Stimulated activated CD8-positive, alpha-beta memory T cell treated with anti-CD3 and anti-CD28 coated beads, Interleukin-12 subunit alpha, Interleukin-12 subunit beta, amount 100 ng/mL, for 24 hours (primary cell): Measurements from ENCODE around the gene DRD4.

Experiments used
- DNase-seq: peaks from one replicate; pipeline ENCODE4 v3.0.0-alpha.2; 2020; ENCODE audit errors: extremely low read depth

The DRD4 gene

DNA sequence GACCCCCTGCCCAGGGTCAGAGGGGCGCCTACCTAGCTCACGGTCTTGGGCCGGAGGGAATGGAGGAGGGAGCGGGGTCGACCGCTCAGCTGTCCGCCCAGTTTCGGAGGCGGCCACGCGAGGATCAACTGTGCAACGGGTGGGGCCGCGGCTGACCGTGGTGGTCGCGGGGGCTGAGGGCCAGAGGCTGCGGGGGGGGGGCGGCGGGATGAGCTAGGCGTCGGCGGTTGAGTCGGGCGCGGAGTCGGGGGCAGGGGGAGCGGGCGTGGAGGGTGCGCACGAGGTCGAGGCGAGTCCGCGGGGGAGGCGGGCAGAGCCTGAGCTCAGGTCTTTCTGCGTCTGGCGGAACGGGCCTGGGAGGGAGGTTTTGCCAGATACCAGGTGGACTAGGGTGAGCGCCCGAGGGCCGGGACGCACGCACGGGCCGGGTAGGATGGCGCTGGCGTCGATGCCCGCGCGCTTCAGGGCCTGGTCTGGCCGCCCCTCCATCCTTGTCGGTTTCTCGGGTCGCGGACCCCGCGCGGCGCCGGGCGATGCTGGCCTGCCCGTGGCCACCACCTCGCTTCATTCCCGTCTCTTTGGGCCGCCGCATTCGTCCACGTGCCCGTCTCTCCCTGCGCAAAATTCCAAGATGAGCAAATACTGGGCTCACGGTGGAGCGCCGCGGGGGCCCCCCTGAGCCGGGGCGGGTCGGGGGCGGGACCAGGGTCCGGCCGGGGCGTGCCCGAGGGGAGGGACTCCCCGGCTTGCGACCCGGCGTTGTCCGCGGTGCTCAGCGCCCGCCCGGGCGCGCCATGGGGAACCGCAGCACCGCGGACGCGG lies at the start of gene DRD4:
DRD4 (plus strand) TSS at position 759 of the 822 bp plus-strand sequence; CDS start at position 795, 36 bp downstream.
- DNase-seq: no peak

DNA sequence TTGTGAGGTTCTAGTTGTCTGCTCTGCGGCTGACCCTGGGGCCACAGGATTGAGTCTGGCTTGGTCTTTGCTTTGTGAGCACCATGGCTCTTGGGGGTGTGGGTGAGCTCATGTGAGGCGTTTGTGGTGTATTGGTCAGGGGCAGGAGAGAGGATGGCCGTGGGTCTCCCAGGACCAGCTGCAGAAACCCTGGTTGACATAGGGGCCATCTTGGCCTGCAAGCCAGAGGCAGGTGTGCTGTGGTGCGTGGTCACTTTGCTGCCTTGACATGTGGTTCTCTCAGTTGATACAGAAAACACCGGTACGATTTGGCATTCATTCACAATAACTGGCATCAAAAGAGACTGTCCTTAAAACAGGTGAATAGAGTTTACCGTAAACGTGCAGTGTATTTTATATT lies 49.5 kb upstream of the DRD4 start:
- no peak for DNase-seq

GRCh38 chr11:587978-588380 lies 49.1 kb upstream of the DRD4 start:
- peak; percentile 41 for DNase-seq

DNA sequence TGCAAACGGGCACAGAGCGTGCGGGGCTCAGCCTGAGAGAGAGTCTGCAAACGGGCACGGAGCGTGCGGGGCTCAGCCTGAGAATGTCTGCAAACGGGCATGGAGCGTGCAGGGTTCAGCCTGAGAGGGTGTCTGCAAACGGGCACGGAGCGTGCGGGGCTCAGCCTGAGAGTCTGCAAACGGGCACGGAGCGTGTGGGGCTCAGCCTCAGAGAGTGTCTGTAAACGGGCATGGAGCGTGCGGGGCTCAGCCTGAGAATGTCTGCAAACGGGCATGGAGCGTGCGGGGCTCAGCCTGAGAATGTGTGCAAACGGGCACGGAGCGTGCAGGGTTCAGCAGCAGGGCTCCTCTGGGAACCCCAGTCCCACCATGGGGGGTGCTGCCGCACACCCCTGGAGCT lies 47.3 kb upstream of the DRD4 start:
- DNase-seq: no peak

DNA sequence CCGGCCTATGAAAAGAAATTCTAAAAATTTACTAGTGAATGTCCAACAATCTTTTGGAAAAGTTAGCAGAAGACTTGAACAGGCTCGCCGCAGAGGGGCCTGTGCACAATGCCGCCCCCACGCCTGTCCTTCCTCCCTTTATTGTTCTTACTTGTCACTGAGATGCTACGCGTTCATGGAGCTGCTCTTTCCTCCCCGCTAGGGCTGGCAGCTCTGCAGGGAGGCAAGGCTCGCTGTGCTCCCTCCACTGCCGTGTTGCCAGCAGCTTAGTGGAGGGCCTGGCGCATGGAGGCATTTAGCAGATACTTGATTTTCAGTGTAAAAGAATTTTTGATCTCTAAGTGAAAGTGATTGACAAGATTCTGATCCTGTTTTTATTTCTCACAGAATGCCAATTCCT lies 46.1 kb upstream of the DRD4 start:
- no peak for DNase-seq

DNA sequence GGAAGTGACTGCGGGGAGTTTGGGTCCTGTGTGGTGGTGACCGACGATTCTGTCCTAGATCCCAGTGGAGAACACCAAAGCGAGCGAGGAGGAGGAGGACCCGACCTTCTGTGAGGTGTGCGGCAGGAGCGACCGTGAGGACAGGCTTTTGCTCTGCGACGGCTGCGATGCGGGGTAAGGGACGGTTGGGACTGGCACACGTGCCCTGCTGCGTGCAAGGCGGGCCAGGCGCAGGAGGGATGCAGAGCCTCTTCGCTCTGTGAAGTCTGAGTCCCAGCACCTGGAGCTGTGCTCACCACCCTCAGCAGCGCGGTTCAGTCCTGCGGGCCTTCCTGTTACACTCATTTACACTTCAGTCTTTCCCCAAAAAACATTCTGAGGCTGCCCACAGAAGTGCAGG lies 44.6 kb upstream of the DRD4 start:
- no peak for DNase-seq

DNA sequence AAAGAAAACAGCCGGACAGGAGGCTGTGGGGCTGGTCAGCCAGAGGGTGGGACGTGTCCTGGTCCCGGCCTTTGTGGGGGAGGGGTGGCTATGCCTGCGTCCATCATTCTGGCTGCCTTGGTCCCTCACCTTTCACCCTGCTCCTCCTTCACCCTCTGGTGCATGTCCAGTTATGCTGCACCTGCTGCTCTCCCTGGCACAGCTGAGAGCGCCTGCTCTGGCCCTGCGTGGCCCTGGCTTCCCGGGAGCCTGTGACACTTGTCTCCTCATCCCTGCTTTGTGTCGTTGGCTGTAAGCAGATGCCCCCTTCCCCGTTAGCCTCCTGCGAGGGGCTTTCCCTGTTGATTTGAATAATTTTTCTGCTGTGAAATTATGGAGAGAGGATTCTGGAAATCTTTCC lies 44.2 kb upstream of the DRD4 start:
- DNase-seq: no peak

DNA sequence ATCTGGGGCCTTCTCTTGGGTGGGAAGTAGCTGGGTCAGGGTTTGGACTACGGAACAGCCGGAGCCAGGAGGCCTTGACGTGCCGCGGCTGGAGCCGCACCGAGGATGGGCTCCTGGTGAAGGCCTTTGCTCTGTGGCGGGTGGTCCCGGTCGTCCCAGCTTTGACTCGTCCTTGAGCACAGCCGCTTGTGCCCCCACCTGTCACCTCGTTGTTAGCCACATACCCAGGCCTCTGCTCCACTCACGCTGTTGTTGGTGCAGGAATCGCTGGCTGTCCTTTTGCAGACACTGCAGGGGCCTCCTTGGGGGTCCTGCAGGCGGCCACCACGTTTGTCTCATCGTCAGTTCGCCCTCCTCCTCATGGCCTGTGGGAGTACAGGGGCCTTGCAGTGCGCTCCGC lies 43.7 kb upstream of the DRD4 start:
- no peak for DNase-seq

DNA sequence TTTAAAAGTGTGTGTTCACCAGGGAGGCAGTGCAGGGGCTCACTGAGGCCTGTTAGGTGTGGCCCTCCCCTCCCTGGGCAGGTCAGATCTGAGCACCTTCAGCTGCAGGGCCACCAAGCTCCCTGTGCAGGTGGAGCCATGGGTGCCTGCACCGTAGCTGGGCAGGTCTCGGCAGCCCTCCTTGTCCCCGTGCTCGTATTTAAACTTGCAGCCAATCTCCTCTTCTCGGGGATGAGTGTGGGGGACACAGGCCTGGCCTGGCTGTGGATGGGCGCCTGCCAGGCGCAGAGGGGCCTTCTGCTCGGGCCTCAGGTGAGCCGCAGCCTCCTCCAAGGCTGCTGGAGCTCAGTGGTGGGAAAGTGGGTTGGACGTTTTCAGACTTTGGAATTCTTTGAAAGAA lies 41.7 kb upstream of the DRD4 start:
- no peak for DNase-seq

- DNase-seq: no peak
Observed at GRCh38 chr11:596374-596773, 40.7 kb upstream of the DRD4 start.

DNA sequence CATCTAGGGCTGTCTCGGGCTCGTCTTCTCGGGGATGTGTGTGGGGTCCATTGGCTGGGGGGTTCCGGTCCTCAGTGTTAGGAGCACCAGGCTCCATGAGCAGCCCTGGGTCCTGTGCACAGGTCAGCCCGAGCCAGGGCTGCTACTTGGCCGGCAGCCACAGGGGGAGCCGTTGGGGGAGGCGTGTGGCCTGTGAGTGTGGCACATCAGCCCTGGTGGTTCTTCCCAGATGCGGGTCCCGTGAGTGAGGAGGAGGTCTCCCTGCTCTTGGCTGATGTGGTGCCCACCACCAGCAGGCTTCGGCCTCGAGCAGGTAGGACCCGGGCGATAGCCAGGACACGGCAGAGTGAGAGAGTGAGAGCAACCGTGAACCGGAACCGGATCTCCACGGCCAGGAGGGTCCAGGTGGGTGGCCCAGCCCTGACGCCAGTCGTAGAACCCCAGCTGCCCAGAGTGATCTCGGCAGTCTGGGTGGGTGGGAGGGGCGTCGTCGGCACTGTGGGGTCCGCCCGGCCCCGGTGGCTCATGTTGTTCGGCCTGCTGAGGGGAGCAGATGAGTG lies 39.8 kb upstream of the DRD4 start:
- DNase-seq: no peak

DNA sequence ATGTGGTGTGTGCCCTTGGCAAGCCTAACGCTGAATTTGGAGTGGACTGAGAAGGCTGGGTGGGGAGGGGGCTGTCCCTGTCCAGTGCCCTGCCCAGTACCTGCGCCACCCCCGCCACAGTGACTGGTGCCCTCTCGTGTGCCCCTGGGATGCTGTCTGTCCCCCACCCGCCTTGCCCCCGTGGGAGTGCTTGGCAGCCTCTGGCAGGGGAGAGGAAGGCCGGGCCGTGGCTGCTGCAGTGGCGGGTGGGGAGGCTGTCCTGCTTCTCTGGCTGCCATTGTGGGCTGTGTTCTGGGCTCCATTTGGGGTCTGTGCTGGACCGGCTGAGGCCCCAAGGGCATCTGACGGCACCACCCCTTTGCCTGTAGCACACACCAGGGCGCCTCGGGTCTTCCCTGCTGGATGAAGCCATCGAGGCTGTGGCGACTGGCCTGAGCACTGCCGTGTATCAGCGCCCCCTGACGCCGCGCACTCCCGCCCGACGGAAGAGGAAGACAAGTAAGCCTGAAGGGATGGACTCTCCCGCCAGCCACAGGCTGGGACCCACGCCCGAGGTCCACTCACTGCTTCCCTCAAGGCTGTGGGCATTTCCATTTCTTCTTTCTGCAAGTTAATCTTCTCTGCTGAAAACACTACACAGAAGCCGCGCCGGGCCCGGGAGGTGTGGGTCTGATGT lies 38.9 kb upstream of the DRD4 start:
- DNase-seq: no peak

DNA sequence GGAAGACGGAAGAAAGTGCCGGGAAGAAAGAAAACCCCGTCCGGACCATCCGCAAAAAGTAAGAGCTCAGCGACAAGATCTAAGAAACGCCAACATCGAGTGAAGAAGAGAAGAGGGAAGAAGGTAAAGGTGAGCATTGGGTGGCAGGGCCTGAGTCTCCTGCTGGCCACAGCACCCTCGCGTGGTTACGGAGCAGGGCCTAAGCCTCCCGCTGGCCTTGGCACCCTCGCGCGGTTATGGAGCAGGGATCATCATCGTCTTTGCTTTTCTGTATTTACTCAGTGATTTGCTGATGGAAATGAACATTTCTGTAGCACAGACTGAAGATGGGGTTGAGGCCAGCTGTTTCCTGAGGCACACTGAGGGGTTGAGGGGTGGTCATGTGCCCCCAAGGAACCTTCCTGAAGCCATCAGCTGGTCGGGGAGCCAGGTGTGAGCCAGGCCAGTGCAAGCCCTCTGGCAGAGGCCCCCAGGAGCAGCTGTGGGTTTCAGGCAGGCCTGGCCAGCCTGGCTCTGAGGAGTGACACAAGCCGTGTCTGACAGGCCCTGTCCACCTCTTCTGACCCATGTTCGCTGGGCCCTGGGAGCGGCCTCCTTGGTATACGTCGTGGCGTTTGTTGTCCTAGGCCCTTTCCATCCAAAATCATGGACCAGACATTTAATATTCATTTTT lies 35.4 kb upstream of the DRD4 start:
- DNase-seq: no peak

- no peak for DNase-seq
Observed at GRCh38 chr11:603154-603553, 33.9 kb upstream of the DRD4 start.

DNA sequence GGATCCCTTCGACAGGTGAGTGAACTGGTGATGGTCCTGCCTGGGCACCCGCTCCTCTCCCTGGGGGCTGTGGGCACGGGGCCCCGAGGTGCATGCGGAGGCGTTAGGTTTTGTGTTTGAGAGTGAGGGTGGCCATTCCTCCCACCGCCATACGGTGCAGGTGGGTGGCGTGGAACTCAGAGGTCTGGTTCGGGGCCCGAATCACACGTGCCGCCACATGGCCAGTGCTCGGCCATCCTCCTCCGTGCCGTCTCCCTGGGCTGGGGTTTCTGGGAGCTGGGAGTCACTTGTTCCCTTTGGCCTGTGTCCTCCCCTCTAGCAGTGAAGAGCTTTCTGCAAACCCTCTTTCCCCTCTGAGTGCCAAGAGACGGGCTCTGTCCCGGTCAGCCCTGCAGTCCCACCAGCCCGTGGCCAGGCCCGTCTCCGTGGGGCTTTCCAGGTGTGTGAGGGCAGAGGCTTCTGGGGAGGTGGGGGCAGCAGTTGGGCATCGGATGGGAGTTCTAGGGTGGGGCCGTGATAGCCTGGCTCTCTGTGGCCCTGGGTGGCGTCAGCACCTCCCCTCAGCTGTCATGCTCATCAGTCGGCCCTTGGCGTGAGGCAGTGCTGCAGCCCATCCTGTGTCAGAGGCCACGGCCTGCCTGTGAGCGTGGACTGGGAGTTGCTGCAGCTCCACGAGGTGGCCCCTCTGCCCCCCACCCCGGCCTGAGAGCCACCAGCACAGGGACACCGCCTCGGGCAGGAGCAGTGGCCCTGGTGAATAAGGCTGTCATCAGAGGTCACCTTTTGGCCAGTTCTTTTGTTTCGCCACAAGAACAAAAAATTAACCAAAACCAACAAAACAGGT lies 31.6 kb upstream of the DRD4 start:
- no peak for DNase-seq

DNA sequence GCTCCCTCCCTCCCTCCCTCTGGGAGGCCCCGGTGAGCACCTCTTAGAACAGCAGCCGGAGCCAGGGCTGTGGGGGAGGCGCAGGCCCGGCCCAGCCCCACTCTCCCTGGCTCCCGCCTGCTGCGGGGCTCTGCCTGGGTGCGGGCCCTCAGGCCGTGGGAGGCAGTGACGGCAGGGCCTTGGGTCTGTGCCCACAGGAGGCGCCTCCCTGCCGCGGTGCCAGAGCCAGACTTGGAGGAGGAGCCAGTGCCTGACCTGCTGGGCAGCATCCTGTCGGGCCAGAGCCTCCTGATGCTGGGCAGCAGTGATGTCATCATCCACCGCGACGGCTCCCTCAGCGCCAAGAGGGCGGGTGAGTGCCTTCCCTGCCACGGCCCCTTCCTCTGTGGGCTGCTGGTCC lies 30.8 kb upstream of the DRD4 start:
- DNase-seq: no peak

- no peak for DNase-seq
Observed at GRCh38 chr11:607020-607780, 29.9 kb upstream of the DRD4 start.

DNA sequence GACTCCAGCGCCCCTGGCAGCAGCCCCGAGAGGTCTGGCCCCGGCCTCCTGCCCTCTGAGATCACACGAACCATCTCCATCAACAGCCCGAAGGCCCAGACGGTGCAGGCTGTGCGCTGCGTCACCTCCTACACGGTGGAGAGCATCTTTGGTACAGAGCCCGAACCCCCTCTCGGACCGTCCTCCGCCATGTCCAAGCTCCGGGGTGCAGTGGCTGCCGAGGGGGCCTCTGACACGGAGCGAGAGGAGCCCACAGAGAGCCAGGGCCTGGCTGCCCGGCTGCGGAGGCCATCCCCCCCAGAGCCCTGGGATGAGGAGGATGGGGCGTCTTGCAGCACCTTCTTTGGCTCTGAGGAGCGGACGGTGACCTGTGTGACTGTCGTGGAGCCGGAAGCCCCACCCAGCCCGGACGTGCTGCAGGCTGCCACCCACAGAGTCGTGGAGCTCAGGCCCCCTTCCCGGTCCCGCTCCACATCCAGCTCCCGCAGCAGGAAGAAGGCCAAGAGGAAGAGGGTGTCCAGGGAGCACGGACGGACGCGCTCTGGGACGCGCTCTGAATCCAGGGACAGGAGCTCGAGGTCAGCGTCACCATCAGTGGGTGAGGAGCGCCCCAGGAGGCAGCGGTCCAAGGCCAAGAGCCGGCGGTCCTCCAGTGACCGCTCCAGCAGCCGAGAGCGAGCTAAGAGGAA lies 29.0 kb upstream of the DRD4 start:
- no peak for DNase-seq

GRCh38 chr11:608791-609251 lies 28.2 kb upstream of the DRD4 start:
- DNase-seq: no peak

GRCh38 chr11:609341-609811 lies 27.7 kb upstream of the DRD4 start:
- DNase-seq: no peak
